ENCODE measurements around the gene IFI35. TPM values are rescaled to one million over a fixed set of nuclear protein-coding genes. Genes with fewer than 3 reads are reported as not detected.
"Not testable (repeated sequence)": the region's sequence is repeated elsewhere in the genome, so short reads cannot be mapped to it uniquely, and the experiment has no call there.

Gene IFI35
- total RNA-seq, 1 experiment from 2014 or later = 42.6 TPM

GRCh38 chr17:42971589-42971988 lies 35.0 kb upstream of the IFI35 start:
- no peaks in the 10 kb centered on the region for H3K4me1 ChIP-seq (ENCODE audit: control insufficient read depth, insufficient read depth, low read length)
- no peak overlapping the region for H3K4me3 ChIP-seq (ENCODE audit: low read depth in 2 of 2, low read length in 2 of 2)
- intact Hi-C loops (cut with micrococcal nuclease; ENCODE audit: unreplicated experiment) = no loop called here
- POLR2A ChIA-PET = no interaction called here
- ATAC-seq (peak; percentile 45; the same call in 1 of the 2 replicates), DNase-seq (ENCODE audit: low read depth, low spot score) (no peak)
- BruUV-seq (replicated peaks) = no TSS peak
- CTCF ChIA-PET = no interaction called here
- no peaks in the 10 kb centered on the region for H3K9me3 ChIP-seq (ENCODE audit: control insufficient read depth, insufficient read depth, low read depth, low read length)
- no peaks in the 10 kb centered on the region for H3K36me3 ChIP-seq (ENCODE audit: control insufficient read depth, insufficient read depth, low read length)
- no peak overlapping the region for H3K27ac ChIP-seq (ENCODE audit: low read length)
- H3K27me3 ChIP-seq (ENCODE audit: control insufficient read depth, insufficient read depth, low read length) = no peaks in the 10 kb centered on the region
- in situ Hi-C loops (cut with HindIII; ENCODE audit: low pct_unique_long_range_greater_than_20kb, low sequenced_read_pairs) = no loop called here
- TF ChIP-seq SIN3A (IDR thresholded peaks at IDR 0.05; ENCODE audit: borderline replicate concordance, insufficient read depth, low read depth, low read length) (no peak), POLR2AphosphoS5 (IDR thresholded peaks at IDR 0.05; ENCODE audit: low read depth, low read length) (no peak), CTCF (IDR thresholded peaks at IDR 0.05) (no peak), TCF7L2 (IDR thresholded peaks at IDR 0.05; ENCODE audit: low read depth, low read length) (no peak), REST (IDR thresholded peaks at IDR 0.05; ENCODE audit: insufficient read depth in 1 of 2, low read depth in 2 of 2, low read length in 1 of 2) (no peak)

- H3K4me3 ChIP-seq (ENCODE audit: low read depth in 2 of 2, low read length in 2 of 2); in situ Hi-C loops (cut with HindIII; ENCODE audit: low pct_unique_long_range_greater_than_20kb, low sequenced_read_pairs); H3K27ac ChIP-seq (ENCODE audit: low read length); intact Hi-C loops (cut with micrococcal nuclease; ENCODE audit: unreplicated experiment); CTCF ChIA-PET; H3K4me1 ChIP-seq (ENCODE audit: control insufficient read depth, insufficient read depth, low read length); H3K9me3 ChIP-seq (ENCODE audit: control insufficient read depth, insufficient read depth, low read depth, low read length); BruUV-seq (replicated peaks); H3K27me3 ChIP-seq (ENCODE audit: control insufficient read depth, insufficient read depth, low read length); ATAC-seq; H3K36me3 ChIP-seq (ENCODE audit: control insufficient read depth, insufficient read depth, low read length); DNase-seq (ENCODE audit: low read depth, low spot score); POLR2A ChIA-PET: not testable (repeated sequence)
Observed at GRCh38 chr17:42973323-42973722, 33.3 kb upstream of the IFI35 start.

GRCh38 chr17:42975265-42975664 lies 31.3 kb upstream of the IFI35 start:
- no peak for TF ChIP-seq SIN3A (IDR thresholded peaks at IDR 0.05; ENCODE audit: borderline replicate concordance, insufficient read depth, low read depth, low read length)
- TF ChIP-seq POLR2AphosphoS5 (IDR thresholded peaks at IDR 0.05; ENCODE audit: low read depth, low read length) = no peak
- no peak for TF ChIP-seq REST (IDR thresholded peaks at IDR 0.05; ENCODE audit: insufficient read depth in 1 of 2, low read depth in 2 of 2, low read length in 1 of 2)
- TF ChIP-seq CTCF (IDR thresholded peaks at IDR 0.05) = no peak
- no peak for TF ChIP-seq TCF7L2 (IDR thresholded peaks at IDR 0.05; ENCODE audit: low read depth, low read length)
- ATAC-seq (no peak), DNase-seq (ENCODE audit: low read depth, low spot score) (no peak)
- ChIA-PET CTCF (interaction anchor here (0.6 kb wide), 1 partner anchor 151 kb away, joined by 3 read pairs; the partner anchor contains the start of gene BECN1), POLR2A (interaction anchor here (0.7 kb wide), 1 partner anchor 18 kb away, joined by 10 read pairs; no protein-coding TSS in a partner anchor)
- Histone ChIP-seq H3K27me3 (ENCODE audit: control insufficient read depth, insufficient read depth, low read length) (no peaks in the 10 kb centered on the region), H3K36me3 (ENCODE audit: control insufficient read depth, insufficient read depth, low read length) (no peaks in the 10 kb centered on the region), H3K4me1 (ENCODE audit: control insufficient read depth, insufficient read depth, low read length) (peaks cover 5% of the 10 kb centered on the region; the same call in 1 of the 2 replicates), H3K27ac (ENCODE audit: low read length) (no peak overlapping the region), H3K4me3 (ENCODE audit: low read depth in 2 of 2, low read length in 2 of 2) (no peak overlapping the region), H3K9me3 (ENCODE audit: control insufficient read depth, insufficient read depth, low read depth, low read length) (no peaks in the 10 kb centered on the region)
- in situ Hi-C loops (cut with HindIII; ENCODE audit: low pct_unique_long_range_greater_than_20kb, low sequenced_read_pairs) (no loop called here), intact Hi-C loops (cut with micrococcal nuclease; ENCODE audit: unreplicated experiment) (no loop called here)
- no TSS peak for BruUV-seq (replicated peaks)

GRCh38 chr17:42975701-42976100 lies 30.9 kb upstream of the IFI35 start:
- in situ Hi-C loops (cut with HindIII; ENCODE audit: low pct_unique_long_range_greater_than_20kb, low sequenced_read_pairs); ATAC-seq; intact Hi-C loops (cut with micrococcal nuclease; ENCODE audit: unreplicated experiment); BruUV-seq (replicated peaks); DNase-seq (ENCODE audit: low read depth, low spot score); H3K27ac ChIP-seq (ENCODE audit: low read length); H3K9me3 ChIP-seq (ENCODE audit: control insufficient read depth, insufficient read depth, low read depth, low read length); H3K27me3 ChIP-seq (ENCODE audit: control insufficient read depth, insufficient read depth, low read length); POLR2A ChIA-PET; H3K36me3 ChIP-seq (ENCODE audit: control insufficient read depth, insufficient read depth, low read length); CTCF ChIA-PET; H3K4me3 ChIP-seq (ENCODE audit: low read depth in 2 of 2, low read length in 2 of 2); H3K4me1 ChIP-seq (ENCODE audit: control insufficient read depth, insufficient read depth, low read length): not testable (repeated sequence)

Data from Panc1 (cell line).